ENCODE results near the gene C6orf89. TPM values are rescaled to one million over a fixed set of nuclear protein-coding genes. Genes with fewer than 3 reads are reported as not detected.
A peak's percentile ranks its signal among the peaks of the same experiment; 100 is the strongest.

The C6orf89 gene
- total and polyA plus RNA-seq, 5 experiments from 2014 or later, result 37.4 to 44.9 (median 41.9) TPM

GRCh38 chr6:36856277-36856676, 29.5 kb upstream of the C6orf89 start:
- Mint-ChIP-seq H3K9me3 (peaks cover 0 to 7% (median 0%) of the 10 kb centered on the region in 9 donors), H3K4me1 (peaks cover 0 to 7% (median 2%) of the 10 kb centered on the region in 4 donors), H3K27me3 (no peaks in the 10 kb centered on the region), H3K4me3 (no peak overlapping the region), H3K27ac (peak overlapping the region in 2 of 10 donors; percentile 25 to 55), H3K36me3 (peaks cover 2 to 74% (median 31%) of the 10 kb centered on the region in 3 donors)
- ATAC-seq (no peak), DNase-seq (no peak)
- POLR2A ChIA-PET, result no interaction called here

GRCh38 chr6:36857325-36857724, 28.4 kb upstream of the C6orf89 start:
- peaks cover 0 to 74% (median 30%) of the 10 kb centered on the region in 3 donors for H3K36me3 Mint-ChIP-seq
- no peak overlapping the region for H3K27ac Mint-ChIP-seq
- POLR2A ChIA-PET, result no interaction called here
- H3K27me3 Mint-ChIP-seq, result no peaks in the 10 kb centered on the region
- H3K9me3 Mint-ChIP-seq, result peaks cover 0 to 2% (median 0%) of the 10 kb centered on the region in 9 donors
- no peak overlapping the region for H3K4me3 Mint-ChIP-seq
- DNase-seq (no peak), ATAC-seq (no peak)
- peaks cover 0 to 7% (median 2%) of the 10 kb centered on the region in 4 donors for H3K4me1 Mint-ChIP-seq

- Mint-ChIP-seq H3K4me1 (peaks cover 0 to 14% (median 8%) of the 10 kb centered on the region in 4 donors), H3K4me3 (no peak overlapping the region), H3K27me3 (no peaks in the 10 kb centered on the region), H3K36me3 (peaks cover 0 to 78% (median 34%) of the 10 kb centered on the region in 3 donors), H3K9me3 (no peaks in the 10 kb centered on the region), H3K27ac (no peak overlapping the region)
- DNase-seq, result no peak
- POLR2A ChIA-PET, result no interaction called here
- no peak for ATAC-seq
Measured at GRCh38 chr6:36858407-36858981, 27.3 kb upstream of the C6orf89 start.

DNA sequence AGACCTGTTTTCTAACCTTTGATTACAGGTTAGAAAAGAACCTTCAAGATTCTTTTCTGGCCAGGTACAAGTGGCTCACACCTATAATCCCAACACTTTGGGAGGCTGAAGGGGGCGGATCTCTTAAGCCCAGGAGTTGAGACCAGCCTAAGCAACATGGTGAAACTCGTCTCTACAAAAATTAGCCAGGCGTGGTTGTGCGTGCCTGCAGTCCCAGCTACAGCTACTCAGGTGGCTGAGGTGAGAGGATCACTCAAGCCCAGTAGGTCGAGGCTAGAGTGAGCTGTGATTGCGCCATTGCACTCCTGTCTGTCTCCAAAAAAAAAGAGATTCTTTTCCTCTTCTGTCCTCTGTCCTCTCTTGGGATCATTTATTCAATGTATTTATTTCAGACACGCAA, 25.6 kb upstream of the C6orf89 start:
- peaks cover 0 to 78% (median 31%) of the 10 kb centered on the region in 3 donors for H3K36me3 Mint-ChIP-seq
- H3K27ac Mint-ChIP-seq, result no peak overlapping the region
- H3K4me1 Mint-ChIP-seq, result peaks cover 6 to 25% (median 19%) of the 10 kb centered on the region in 4 donors
- no peak overlapping the region for H3K4me3 Mint-ChIP-seq
- no peaks in the 10 kb centered on the region for H3K9me3 Mint-ChIP-seq
- H3K27me3 Mint-ChIP-seq, result no peaks in the 10 kb centered on the region
- POLR2A ChIA-PET, result interaction anchor here (0.7 kb wide), 1 partner anchor 156 kb away, joined by 5 read pairs; no protein-coding TSS in a partner anchor
- DNase-seq, result no peak
- no peak for ATAC-seq

DNA sequence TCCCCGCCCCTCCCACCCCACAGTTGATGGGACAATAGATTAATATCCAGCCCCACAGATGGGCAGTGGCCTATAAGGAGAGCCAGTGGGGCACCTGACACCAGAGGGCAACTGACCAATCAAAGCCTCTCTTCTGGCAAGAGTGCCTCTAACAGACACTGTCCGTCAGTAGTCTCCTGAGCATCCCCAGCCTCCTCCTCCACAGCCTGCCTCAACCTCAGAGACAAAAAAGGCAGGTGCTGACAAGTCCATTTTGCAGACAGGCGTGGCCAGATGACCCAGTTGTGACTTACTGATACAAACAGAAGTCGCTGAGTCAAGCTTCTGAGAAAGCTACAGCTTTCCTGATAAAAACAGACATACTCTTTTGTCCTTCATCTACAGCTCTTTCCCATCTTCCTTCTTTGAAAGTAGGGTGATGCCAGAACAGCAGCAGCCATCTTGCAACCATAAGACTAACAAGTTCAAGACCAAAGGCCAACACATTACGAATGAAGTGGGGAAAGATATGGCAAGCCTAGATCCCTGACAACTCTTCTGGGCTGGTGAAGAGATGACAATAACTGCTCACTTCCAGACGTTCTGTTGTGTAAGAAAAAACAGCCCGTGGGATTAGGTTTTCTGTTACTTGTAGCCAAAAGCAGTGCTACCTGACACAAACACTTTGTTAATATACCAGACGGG, 23.4 kb upstream of the C6orf89 start:
- no peak for DNase-seq
- peaks cover 0 to 75% (median 24%) of the 10 kb centered on the region in 3 donors for H3K36me3 Mint-ChIP-seq
- no peak for ATAC-seq
- H3K27ac Mint-ChIP-seq, result no peak overlapping the region
- no peaks in the 10 kb centered on the region for H3K27me3 Mint-ChIP-seq
- POLR2A ChIA-PET, result no interaction called here
- peaks cover 21 to 45% (median 35%) of the 10 kb centered on the region in 4 donors for H3K4me1 Mint-ChIP-seq
- H3K9me3 Mint-ChIP-seq, result no peaks in the 10 kb centered on the region
- H3K4me3 Mint-ChIP-seq, result no peak overlapping the region

DNA sequence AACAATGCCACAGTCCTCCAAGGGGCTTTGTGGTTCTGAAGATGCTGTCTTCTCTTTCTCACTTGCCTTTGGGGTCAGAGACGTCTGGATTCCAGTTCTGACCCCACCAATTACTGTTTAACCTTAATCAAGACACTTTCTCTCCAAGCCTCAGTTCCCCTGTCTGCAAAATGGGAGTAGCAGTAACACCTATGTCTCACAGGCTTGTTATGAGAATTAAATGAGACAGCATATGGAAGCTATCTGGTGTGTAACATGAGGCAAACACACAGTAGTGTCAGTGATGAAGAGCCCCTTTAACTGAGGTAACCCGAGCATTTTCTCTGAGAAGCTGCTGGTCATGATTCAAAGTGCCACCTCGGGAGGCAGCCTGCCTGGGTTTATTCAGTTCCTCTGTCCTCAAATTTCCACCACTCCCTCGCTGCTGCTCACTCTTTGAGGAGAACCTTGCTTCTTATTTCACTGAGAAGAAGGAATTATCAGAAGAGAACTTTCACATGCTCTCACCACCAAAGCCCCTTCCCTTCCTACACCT, 22.8 kb upstream of the C6orf89 start:
- POLR2A ChIA-PET, result no interaction called here
- peaks cover 26 to 50% (median 41%) of the 10 kb centered on the region in 4 donors for H3K4me1 Mint-ChIP-seq
- ATAC-seq, result no peak

DNA sequence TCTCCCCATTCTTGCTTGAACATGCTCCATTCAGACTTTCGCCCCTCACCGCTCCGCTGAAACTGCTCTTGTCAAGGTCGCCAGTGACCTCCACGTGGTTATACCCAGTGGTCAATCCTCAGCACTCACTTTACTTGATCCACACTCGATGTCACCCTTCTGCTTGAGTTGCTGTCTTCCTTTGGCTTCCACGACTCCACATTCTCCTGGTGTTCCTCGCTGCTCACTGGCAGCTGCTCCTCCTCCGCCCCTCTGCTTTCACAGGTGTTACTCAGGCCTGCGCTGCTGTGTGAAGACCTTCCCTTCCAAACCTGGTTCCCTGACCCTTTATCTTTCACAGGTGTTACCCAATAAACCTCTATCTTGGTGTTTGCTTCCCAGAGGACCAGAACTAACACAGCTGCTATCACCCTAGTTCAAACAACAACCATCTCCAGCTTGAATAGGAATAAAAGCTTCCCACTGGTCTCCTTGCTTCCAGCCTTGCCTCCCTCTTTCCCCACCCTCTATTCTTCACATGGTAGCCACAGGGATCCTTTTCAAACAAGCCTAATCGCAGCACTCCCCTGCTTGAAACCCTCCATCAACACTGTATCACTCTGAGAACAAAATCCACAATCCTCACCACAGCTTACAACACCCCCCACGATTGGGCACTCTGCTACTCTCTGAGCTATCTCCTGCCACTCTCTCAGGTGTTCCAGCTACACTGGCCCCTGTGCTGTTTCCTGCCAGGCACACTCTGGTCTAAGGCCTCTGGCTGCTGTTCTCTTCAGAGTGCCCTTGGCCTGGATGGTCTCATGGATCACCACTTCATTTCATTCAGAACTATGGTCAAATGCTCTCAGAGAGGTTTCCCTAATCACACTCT, 21.8 kb upstream of the C6orf89 start:
- POLR2A ChIA-PET, result interaction anchor here (1.6 kb wide), 1 partner anchor 10 kb away, joined by 6 read pairs; the partner anchor contains the start of gene PPIL1
- Mint-ChIP-seq H3K4me3 (no peak overlapping the region), H3K27me3 (no peaks in the 10 kb centered on the region), H3K36me3 (peaks cover 0 to 79% (median 26%) of the 10 kb centered on the region in 3 donors), H3K27ac (peak overlapping the region in 4 of 10 donors; percentile 22 to 91 (median 36)), H3K9me3 (no peaks in the 10 kb centered on the region), H3K4me1 (peaks cover 32 to 54% (median 44%) of the 10 kb centered on the region in 4 donors)
- DNase-seq (no peak), ATAC-seq (no peak)

More for the DNA sequence above, 22.8 kb upstream of the C6orf89 start:
- H3K9me3 Mint-ChIP-seq, result no peaks in the 10 kb centered on the region
- H3K27ac Mint-ChIP-seq, result no peak overlapping the region
- no peak for DNase-seq
- H3K36me3 Mint-ChIP-seq, result peaks cover 0 to 77% (median 29%) of the 10 kb centered on the region in 3 donors
- H3K27me3 Mint-ChIP-seq, result no peaks in the 10 kb centered on the region
- H3K4me3 Mint-ChIP-seq, result no peak overlapping the region

GRCh38 chr6:36865835-36866234, 19.9 kb upstream of the C6orf89 start:
- Mint-ChIP-seq H3K36me3 (peaks cover 0 to 85% (median 28%) of the 10 kb centered on the region in 3 donors), H3K9me3 (no peaks in the 10 kb centered on the region), H3K4me3 (peak overlapping the region in 1 of 10 donors; percentile 23), H3K4me1 (peaks cover 42 to 66% (median 51%) of the 10 kb centered on the region in 4 donors), H3K27ac (peak overlapping the region in 5 of 10 donors; percentile 9 to 68 (median 41)), H3K27me3 (no peaks in the 10 kb centered on the region)
- POLR2A ChIA-PET, result no interaction called here
- DNase-seq, result no peak
- no peak for ATAC-seq

GRCh38 chr6:36867471-36868224, 18.1 kb upstream of the C6orf89 start:
- DNase-seq (no peak), ATAC-seq (no peak)
- peaks cover 45 to 75% (median 59%) of the 10 kb centered on the region in 4 donors for H3K4me1 Mint-ChIP-seq
- H3K27me3 Mint-ChIP-seq, result no peaks in the 10 kb centered on the region
- peak overlapping the region in 1 of 10 donors; percentile 83 for H3K27ac Mint-ChIP-seq
- POLR2A ChIA-PET, result no interaction called here
- H3K9me3 Mint-ChIP-seq, result no peaks in the 10 kb centered on the region
- peak overlapping the region in 4 of 10 donors; percentile 5 to 21 (median 14) for H3K4me3 Mint-ChIP-seq
- peaks cover 0 to 83% (median 29%) of the 10 kb centered on the region in 3 donors for H3K36me3 Mint-ChIP-seq

DNA sequence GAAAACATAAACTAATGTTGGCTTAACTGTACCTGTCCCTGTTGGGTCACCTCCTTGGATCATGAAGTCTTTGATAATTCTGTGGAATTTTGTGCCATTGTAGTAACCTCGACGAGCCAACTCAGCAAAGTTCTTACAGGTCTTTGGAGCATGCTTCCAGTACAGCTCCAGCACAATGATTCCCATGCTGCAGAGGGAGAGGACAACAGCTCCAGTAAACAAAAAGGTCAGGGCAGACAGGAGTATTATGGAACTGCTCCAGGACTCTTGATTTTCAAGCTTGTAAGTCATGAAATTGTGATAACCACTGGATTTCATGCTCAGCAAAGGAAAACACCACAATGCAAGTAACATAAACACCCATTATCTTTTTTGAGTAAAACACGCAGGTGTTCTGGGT, 14.1 kb upstream of the C6orf89 start:
- no peak overlapping the region for H3K27ac Mint-ChIP-seq
- ATAC-seq (no peak), DNase-seq (no peak)
- no peaks in the 10 kb centered on the region for H3K27me3 Mint-ChIP-seq
- H3K4me1 Mint-ChIP-seq, result peaks cover 27 to 63% (median 61%) of the 10 kb centered on the region in 4 donors
- POLR2A ChIA-PET, result no interaction called here
- H3K36me3 Mint-ChIP-seq, result peaks cover 0 to 46% (median 21%) of the 10 kb centered on the region in 3 donors
- no peaks in the 10 kb centered on the region for H3K9me3 Mint-ChIP-seq
- no peak overlapping the region for H3K4me3 Mint-ChIP-seq

DNA sequence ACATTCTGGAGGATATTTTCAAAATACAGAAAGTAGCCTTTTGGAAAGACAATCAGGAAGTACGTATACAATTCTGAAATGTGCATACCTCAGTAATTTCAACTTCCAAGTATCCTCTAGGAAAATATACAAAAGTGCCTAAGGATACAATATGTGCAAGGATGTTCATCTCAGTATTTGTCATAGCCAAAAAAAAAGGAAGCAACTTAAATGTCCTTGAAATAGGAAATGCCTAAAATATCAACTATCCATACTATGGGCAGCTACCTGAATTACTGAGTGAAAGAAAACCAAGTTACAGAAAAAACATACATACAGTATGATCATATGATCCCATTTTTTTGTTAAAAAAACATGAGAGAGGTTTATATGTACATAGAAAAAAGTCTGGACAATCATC, 12.6 kb upstream of the C6orf89 start:
- peak overlapping the region in 9 of 10 donors; percentile 36 to 100 (median 99) for H3K27ac Mint-ChIP-seq
- POLR2A ChIA-PET, result interaction anchor here (0.5 to 2.3 kb wide), 3 partner anchors 9 to 132 kb away, joined by 4 to 6 read pairs (median 5); partner anchors contain the start of gene MTCH1
- H3K9me3 Mint-ChIP-seq, result no peaks in the 10 kb centered on the region
- peaks cover 17 to 50% (median 49%) of the 10 kb centered on the region in 4 donors for H3K4me1 Mint-ChIP-seq
- peak overlapping the region; percentile 86 to 99 (median 98) for H3K4me3 Mint-ChIP-seq
- no peak for DNase-seq
- peaks cover 0 to 4% (median 1%) of the 10 kb centered on the region in 5 donors for H3K27me3 Mint-ChIP-seq
- H3K36me3 Mint-ChIP-seq, result peaks cover 0 to 34% (median 13%) of the 10 kb centered on the region in 3 donors
- no peak for ATAC-seq
